ENCODE measurements around the gene PHYHD1. TPM values are rescaled to one million over a fixed set of nuclear protein-coding genes. Genes with fewer than 3 reads are reported as not detected.

Gene PHYHD1
- total RNA-seq, 1 experiment from 2014 or later, result 18.0 TPM

GRCh38 chr9:128901379-128901778, 19.4 kb upstream of the PHYHD1 start:
- H4K8ac ChIP-seq (replicated peaks; ENCODE audit: insufficient read length, low read depth, low read length), result no peak overlapping the region
- Mint-ChIP-seq H3K4me3 (no peak overlapping the region), H3K9me3 (no peaks in the 10 kb centered on the region), H3K4me1 (peaks cover 2 to 9% of the 10 kb centered on the region in 2 experiments; a peak in 3 of 4 replicates), H3K27me3 (ENCODE audit: low read depth) (no peaks in the 10 kb centered on the region), H3K36me3 (ENCODE audit: insufficient read depth in 1 of 3, low read depth in 3 of 3) (peaks cover 10 to 20% (median 13%) of the 10 kb centered on the region in 3 experiments), H3K27ac (no peak overlapping the region)
- no peak overlapping the region for H2AFZ ChIP-seq (ENCODE audit: low read length)
- no peaks in the 10 kb centered on the region for H3K23me2 ChIP-seq (ENCODE audit: insufficient read length, low read depth, low read length, poor library complexity, severe bottlenecking)
- H2BK12ac ChIP-seq (ENCODE audit: insufficient read length, low read depth, low read length), result no peak overlapping the region
- no peak overlapping the region for H2AK5ac ChIP-seq (ENCODE audit: insufficient read length, low read length)
- no peak overlapping the region for H3K56ac ChIP-seq (ENCODE audit: insufficient read length, low read depth, low read length)
- no peak overlapping the region for H3K23ac ChIP-seq (ENCODE audit: insufficient read length, low read depth, low read length)
- WGBS (ENCODE audit: extremely low coverage, insufficient read length, low lambda C conversion rate), result no CpG with 5 or more reads among the region's 7 CpGs
- H3K14ac ChIP-seq (ENCODE audit: insufficient read depth, low read length), result no peak overlapping the region
- H2BK120ac ChIP-seq (ENCODE audit: low read depth, low read length, poor library complexity, severe bottlenecking), result no peak overlapping the region
- H4K20me1 ChIP-seq (ENCODE audit: control insufficient read depth, insufficient read depth, insufficient read length), result no peaks in the 10 kb centered on the region
- H4K5ac ChIP-seq (ENCODE audit: insufficient read length, low read depth, low read length), result no peak overlapping the region
- no peak overlapping the region for H3T11ph ChIP-seq (ENCODE audit: low read length)
- peaks cover 3% of the 10 kb centered on the region; the same call in 1 of the 2 replicates for H3K79me2 ChIP-seq (ENCODE audit: insufficient read depth, low read length)
- no peak overlapping the region for H3K4ac ChIP-seq (ENCODE audit: low read depth, low read length)
- no peak for DNase-seq
- H3K9me3 ChIP-seq (ENCODE audit: control insufficient read depth, low read depth, low read length), result no peaks in the 10 kb centered on the region
- H3K9ac ChIP-seq (ENCODE audit: extremely low read depth, insufficient read length, low read length), result no peak overlapping the region
- no peak overlapping the region for H3K18ac ChIP-seq (ENCODE audit: insufficient read length, low read depth, low read length)
- no peak overlapping the region for H2BK5ac ChIP-seq (ENCODE audit: insufficient read length, low read length)
- no peak overlapping the region for H2BK15ac ChIP-seq (ENCODE audit: low read depth, low read length)
- H2BK20ac ChIP-seq (ENCODE audit: low read depth, low read length, poor library complexity, severe bottlenecking), result no peak overlapping the region
- TF ChIP-seq CTCF (conservative IDR thresholded peaks at IDR 0.05), result no peak
- H3K4me2 ChIP-seq (ENCODE audit: insufficient read depth, insufficient read length, low read length), result no peak overlapping the region
- no peaks in the 10 kb centered on the region for H3K4me1 ChIP-seq (ENCODE audit: insufficient read depth, low read length)
- H3K27me3 ChIP-seq (ENCODE audit: insufficient read depth, low read length), result no peaks in the 10 kb centered on the region
- no peaks in the 10 kb centered on the region for H3K79me1 ChIP-seq (ENCODE audit: insufficient read depth, low read depth, low read length, poor library complexity, severe bottlenecking)
- no peak overlapping the region for H3K27ac ChIP-seq (ENCODE audit: insufficient read length, low read depth, low read length)
- H4K91ac ChIP-seq (ENCODE audit: insufficient read length, low read depth, low read length), result no peak overlapping the region
